ENCODE measurements around the gene ABCA7.

DNA sequence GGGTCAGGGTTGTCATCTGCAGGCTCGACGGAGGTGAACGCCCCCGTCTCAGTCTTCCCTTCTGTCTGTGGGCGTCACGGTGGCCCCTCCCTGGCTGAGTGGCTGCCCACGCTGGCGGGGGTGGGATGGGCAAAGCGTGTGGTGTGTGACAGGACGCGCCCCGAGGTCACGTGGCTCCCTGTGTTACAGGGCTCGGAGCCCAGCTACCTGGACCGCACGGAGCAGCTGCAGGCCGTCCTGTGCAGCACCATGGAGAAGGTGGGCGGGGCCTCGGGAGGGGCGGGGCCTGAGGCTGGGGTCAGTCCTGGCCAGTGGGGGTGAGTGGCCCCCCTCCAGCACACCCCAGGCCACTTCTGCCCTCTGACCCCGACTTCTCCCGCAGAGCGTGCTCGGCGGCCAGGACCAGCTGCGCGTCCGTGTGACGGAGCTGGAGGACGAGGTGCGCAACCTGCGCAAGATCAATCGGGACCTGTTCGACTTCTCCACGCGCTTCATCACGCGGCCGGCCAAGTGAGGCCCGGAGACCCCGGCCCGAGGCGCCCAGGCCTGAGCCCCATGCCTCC lies 46.0 kb upstream of the ABCA7 start:
- TF ChIP-seq POLR2A (IDR thresholded peaks at IDR 0.05): no peak
- TF ChIP-seq, protein P1, sequence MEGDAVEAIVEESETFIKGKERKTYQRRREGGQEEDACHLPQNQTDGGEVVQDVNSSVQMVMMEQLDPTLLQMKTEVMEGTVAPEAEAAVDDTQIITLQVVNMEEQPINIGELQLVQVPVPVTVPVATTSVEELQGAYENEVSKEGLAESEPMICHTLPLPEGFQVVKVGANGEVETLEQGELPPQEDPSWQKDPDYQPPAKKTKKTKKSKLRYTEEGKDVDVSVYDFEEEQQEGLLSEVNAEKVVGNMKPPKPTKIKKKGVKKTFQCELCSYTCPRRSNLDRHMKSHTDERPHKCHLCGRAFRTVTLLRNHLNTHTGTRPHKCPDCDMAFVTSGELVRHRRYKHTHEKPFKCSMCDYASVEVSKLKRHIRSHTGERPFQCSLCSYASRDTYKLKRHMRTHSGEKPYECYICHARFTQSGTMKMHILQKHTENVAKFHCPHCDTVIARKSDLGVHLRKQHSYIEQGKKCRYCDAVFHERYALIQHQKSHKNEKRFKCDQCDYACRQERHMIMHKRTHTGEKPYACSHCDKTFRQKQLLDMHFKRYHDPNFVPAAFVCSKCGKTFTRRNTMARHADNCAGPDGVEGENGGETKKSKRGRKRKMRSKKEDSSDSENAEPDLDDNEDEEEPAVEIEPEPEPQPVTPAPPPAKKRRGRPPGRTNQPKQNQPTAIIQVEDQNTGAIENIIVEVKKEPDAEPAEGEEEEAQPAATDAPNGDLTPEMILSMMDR (IDR thresholded peaks at IDR 0.05): no peak

Data from uterus (tissue), 2 donors.